SU-DHL-6 (cell line): ENCODE results near the gene COL7A1.

ENCODE experiments used
- EZH2phosphoT487 ChIP-seq: fragments of 200-600 bp; sonication (generic), shearing (Covaris generic); conservative IDR thresholded peaks from 2 replicates; pipeline ENCODE4 v1.6.1; 2018; ENCODE audit warnings: mild to moderate bottlenecking, antibody characterized with exemption, low read length, moderate library complexity, mixed read lengths
- TF ChIP-seq, protein P1 (sequence below): fragments of 200-600 bp; sonication (generic); IDR thresholded peaks from one replicate; pipeline ENCODE4 v1.5.1; 2017; ENCODE audit warnings: antibody characterized with exemption, mild to moderate bottlenecking, low read length, moderate library complexity; ENCODE audit not compliant: insufficient read depth, poor library complexity, severe bottlenecking

DNA sequence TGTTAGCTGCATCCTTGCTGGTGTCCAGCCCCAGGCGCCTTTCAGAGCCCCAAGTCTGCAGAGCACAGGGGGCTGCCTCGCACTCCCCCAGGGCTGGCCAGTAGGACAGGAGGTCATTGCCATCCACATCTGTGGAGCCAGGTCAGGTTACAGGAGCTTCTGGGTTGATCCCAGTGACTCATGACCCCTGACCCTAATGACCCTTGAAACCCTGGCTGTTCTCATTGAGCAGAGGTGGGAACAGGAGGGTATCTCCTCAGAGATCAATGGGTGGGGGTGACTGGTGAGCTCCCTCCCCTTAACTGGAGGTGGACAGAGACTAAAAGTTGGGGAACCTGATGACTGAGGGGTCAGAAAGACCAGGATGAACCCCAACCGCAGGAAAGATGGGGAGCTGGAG lies 46.3 kb upstream of the COL7A1 start:
- TF ChIP-seq, protein P1, sequence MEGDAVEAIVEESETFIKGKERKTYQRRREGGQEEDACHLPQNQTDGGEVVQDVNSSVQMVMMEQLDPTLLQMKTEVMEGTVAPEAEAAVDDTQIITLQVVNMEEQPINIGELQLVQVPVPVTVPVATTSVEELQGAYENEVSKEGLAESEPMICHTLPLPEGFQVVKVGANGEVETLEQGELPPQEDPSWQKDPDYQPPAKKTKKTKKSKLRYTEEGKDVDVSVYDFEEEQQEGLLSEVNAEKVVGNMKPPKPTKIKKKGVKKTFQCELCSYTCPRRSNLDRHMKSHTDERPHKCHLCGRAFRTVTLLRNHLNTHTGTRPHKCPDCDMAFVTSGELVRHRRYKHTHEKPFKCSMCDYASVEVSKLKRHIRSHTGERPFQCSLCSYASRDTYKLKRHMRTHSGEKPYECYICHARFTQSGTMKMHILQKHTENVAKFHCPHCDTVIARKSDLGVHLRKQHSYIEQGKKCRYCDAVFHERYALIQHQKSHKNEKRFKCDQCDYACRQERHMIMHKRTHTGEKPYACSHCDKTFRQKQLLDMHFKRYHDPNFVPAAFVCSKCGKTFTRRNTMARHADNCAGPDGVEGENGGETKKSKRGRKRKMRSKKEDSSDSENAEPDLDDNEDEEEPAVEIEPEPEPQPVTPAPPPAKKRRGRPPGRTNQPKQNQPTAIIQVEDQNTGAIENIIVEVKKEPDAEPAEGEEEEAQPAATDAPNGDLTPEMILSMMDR, result no peak
- TF ChIP-seq EZH2phosphoT487, result no peak
